A673 (cell line): ENCODE results near the gene STAMBPL1. TPM values are rescaled to one million over a fixed set of nuclear protein-coding genes. Genes with fewer than 3 reads are reported as not detected.

Experiments used
- BruUV-seq: library from RNA; stranded (reverse); fragments of 400-500 nt; replicated peaks from 2 replicates; lab custom pipeline; 2021; lab: Mats Ljungman, UMichigan
- CTCF ChIA-PET: fragments of 300-600 bp; sonication (Branson Sonifier 250); formaldehyde crosslinking; loops from one replicate; lab custom pipeline; 2022; ENCODE audit warnings: antibody characterized with exemption; lab: Charles Lee
- POLR2A ChIA-PET: fragments of 300-600 bp; sonication (Branson Sonifier 250); formaldehyde crosslinking; loops from one replicate; lab custom pipeline; 2022; ENCODE audit warnings: antibody characterized with exemption; ENCODE audit not compliant: low non-redundant PET; lab: Charles Lee
- DNase-seq: peaks from one replicate; pipeline ENCODE4 v3.0.0-alpha.2; 2015; ENCODE audit warnings: low spot score
- H3K27ac ChIP-seq: fragments of 200-600 bp; sonication (generic); 2 replicates; pipeline ENCODE4 v1.5.1; 2016; ENCODE audit warnings: mixed run types, low read depth, mild to moderate bottlenecking, mixed read lengths, antibody characterized with exemption, low read length; ENCODE audit not compliant: poor library complexity, severe bottlenecking
- H3K27me3 ChIP-seq: fragments of 200-600 bp; sonication (generic); replicated peaks from 2 replicates; pipeline ENCODE4 v1.6.1; 2017; ENCODE audit warnings: mixed run types, low read depth, mild to moderate bottlenecking, mixed read lengths, antibody characterized with exemption, low read length; ENCODE audit not compliant: insufficient read depth, poor library complexity
- H3K36me3 ChIP-seq: fragments of 200-600 bp; sonication (generic); 2 replicates; pipeline ENCODE4 v1.6.1; 2016; ENCODE audit warnings: mixed run types, mild to moderate bottlenecking, mixed read lengths, antibody characterized with exemption, low read length; ENCODE audit not compliant: insufficient read depth, poor library complexity, severe bottlenecking
- H3K4me1 ChIP-seq: fragments of 200-600 bp; sonication (generic); 2 replicates; pipeline ENCODE4 v1.6.1; 2017; ENCODE audit warnings: mixed run types, mild to moderate bottlenecking, mixed read lengths, antibody characterized with exemption, low read length; ENCODE audit not compliant: insufficient read depth, poor library complexity, severe bottlenecking
- H3K4me3 ChIP-seq: fragments of 200-600 bp; sonication (generic); 2 replicates; pipeline ENCODE4 v1.5.1; 2016; ENCODE audit warnings: low read depth, mixed run types, mild to moderate bottlenecking, mixed read lengths, low read length; ENCODE audit not compliant: poor library complexity, severe bottlenecking
- H3K9me3 ChIP-seq: fragments of 200-600 bp; sonication (generic); 2 replicates; pipeline ENCODE4 v1.6.1; 2016; ENCODE audit warnings: mixed run types, low read depth, mild to moderate bottlenecking, mixed read lengths, antibody characterized with exemption, low read length; ENCODE audit not compliant: poor library complexity, severe bottlenecking
- CTCF ChIP-seq: fragments of 300-800, 200-600 bp; sonication (generic); conservative IDR thresholded peaks from 2 replicates; pipeline ENCODE4 v1.5.1; 2017; ENCODE audit warnings: low read depth, mild to moderate bottlenecking, antibody characterized with exemption, low read length, moderate library complexity, mixed read lengths
- EZH2 ChIP-seq: fragments of 200-600 bp; sonication (generic); IDR thresholded peaks from 2 replicates; pipeline ENCODE4 v1.6.1; 2017; ENCODE audit warnings: borderline replicate concordance, low read depth, mild to moderate bottlenecking, mixed read lengths, antibody characterized with exemption, low read length; ENCODE audit not compliant: poor library complexity, severe bottlenecking
- intact Hi-C: fragments of 100-400 bp; cut with micrococcal nuclease; formaldehyde crosslinking; loops from one replicate; pipeline ENCODE4 v1.10.0; 2022; ENCODE audit not compliant: unreplicated experiment
- total RNA-seq: library from RNA; stranded (reverse); gene quantifications from 2 replicates; pipeline ENCODE4 v1.2.3, GENCODE V29; 2021

Gene STAMBPL1
- total RNA-seq, 1 experiment from 2014 or later, result 71.8 TPM

- H3K9me3 ChIP-seq, result no peaks in the 10 kb centered on the region
- no peak overlapping the region for H3K4me3 ChIP-seq
- BruUV-seq, result no TSS peak
- H3K4me1 ChIP-seq, result peaks cover 71% of the 10 kb centered on the region
- peak overlapping the region; percentile 6 for H3K27ac ChIP-seq
- intact Hi-C loops, result no loop called here
- CTCF ChIA-PET, result interaction anchor here (0.8 to 1.2 kb wide), 2 partner anchors 14 to 48 kb away, joined by 3 to 6 read pairs; no protein-coding TSS in a partner anchor
- H3K27me3 ChIP-seq, result no peaks in the 10 kb centered on the region
- TF ChIP-seq EZH2 (no peak), CTCF (no peak)
- DNase-seq, result peak; percentile 53
- no peaks in the 10 kb centered on the region for H3K36me3 ChIP-seq
- POLR2A ChIA-PET, result interaction anchor here (0.7 kb wide), 1 partner anchor 46 kb away, joined by 3 read pairs; no protein-coding TSS in a partner anchor
These were observed 6.5 kb downstream of the STAMBPL1 start for GRCh38 chr10:88886557-88886956.

GRCh38 chr10:88888810-88889445 is 8.9 kb downstream of the STAMBPL1 start:
- peaks cover 74% of the 10 kb centered on the region for H3K4me1 ChIP-seq
- no peaks in the 10 kb centered on the region for H3K27me3 ChIP-seq
- H3K4me3 ChIP-seq, result no peak overlapping the region
- no peak for DNase-seq
- no peaks in the 10 kb centered on the region for H3K36me3 ChIP-seq
- POLR2A ChIA-PET, result no interaction called here
- BruUV-seq, result no TSS peak
- TF ChIP-seq CTCF (no peak), EZH2 (no peak)
- peak overlapping the region; percentile 8 for H3K27ac ChIP-seq
- CTCF ChIA-PET, result no interaction called here
- intact Hi-C loops, result no loop called here
- H3K9me3 ChIP-seq, result no peaks in the 10 kb centered on the region

GRCh38 chr10:88889559-88890337 is 9.7 kb downstream of the STAMBPL1 start:
- intact Hi-C loops, result no loop called here
- no peaks in the 10 kb centered on the region for H3K27me3 ChIP-seq
- H3K27ac ChIP-seq, result no peak overlapping the region
- no peak for DNase-seq
- CTCF ChIA-PET, result no interaction called here
- no TSS peak for BruUV-seq
- H3K4me3 ChIP-seq, result no peak overlapping the region
- POLR2A ChIA-PET, result no interaction called here
- TF ChIP-seq CTCF (no peak), EZH2 (no peak)
- H3K4me1 ChIP-seq, result peaks cover 74% of the 10 kb centered on the region
- no peaks in the 10 kb centered on the region for H3K36me3 ChIP-seq
- H3K9me3 ChIP-seq, result no peaks in the 10 kb centered on the region
